ENCODE measurements around the gene ALLC. TPM values are rescaled to one million over a fixed set of nuclear protein-coding genes. Genes with fewer than 3 reads are reported as not detected.

ALLC gene
- total and polyA plus RNA-seq, 4 donors = 0.09 to 1.4 (median 0.74) TPM

DNA sequence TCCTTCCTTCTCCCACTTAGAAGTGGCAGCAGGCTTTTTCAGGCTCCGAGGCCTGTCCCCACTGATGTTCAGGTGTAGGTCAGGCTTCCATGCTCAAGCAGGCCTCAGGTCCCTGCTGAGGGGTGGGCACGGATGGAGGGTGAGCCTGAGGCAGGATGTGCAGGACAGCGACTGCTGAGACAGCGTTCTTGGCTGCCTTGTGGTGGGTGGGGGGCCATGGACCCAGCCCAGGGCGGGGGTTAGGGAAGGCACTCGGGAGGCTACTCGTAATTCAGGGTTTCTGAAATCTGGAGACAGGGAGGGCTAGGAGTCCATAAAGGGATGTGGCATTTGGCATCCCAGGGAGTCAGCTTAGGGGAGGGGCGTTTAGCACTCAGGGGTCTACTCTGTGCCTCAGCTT is 32.8 kb upstream of the ALLC start (continued):
- TF ChIP-seq, protein P1, sequence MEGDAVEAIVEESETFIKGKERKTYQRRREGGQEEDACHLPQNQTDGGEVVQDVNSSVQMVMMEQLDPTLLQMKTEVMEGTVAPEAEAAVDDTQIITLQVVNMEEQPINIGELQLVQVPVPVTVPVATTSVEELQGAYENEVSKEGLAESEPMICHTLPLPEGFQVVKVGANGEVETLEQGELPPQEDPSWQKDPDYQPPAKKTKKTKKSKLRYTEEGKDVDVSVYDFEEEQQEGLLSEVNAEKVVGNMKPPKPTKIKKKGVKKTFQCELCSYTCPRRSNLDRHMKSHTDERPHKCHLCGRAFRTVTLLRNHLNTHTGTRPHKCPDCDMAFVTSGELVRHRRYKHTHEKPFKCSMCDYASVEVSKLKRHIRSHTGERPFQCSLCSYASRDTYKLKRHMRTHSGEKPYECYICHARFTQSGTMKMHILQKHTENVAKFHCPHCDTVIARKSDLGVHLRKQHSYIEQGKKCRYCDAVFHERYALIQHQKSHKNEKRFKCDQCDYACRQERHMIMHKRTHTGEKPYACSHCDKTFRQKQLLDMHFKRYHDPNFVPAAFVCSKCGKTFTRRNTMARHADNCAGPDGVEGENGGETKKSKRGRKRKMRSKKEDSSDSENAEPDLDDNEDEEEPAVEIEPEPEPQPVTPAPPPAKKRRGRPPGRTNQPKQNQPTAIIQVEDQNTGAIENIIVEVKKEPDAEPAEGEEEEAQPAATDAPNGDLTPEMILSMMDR (IDR thresholded peaks at IDR 0.05; ENCODE audit: low read depth, low read length, missing input control) = no peak
- TF ChIP-seq TAF1 (conservative IDR thresholded peaks at IDR 0.05) = no peak
- no peak for TF ChIP-seq GABPA (IDR thresholded peaks at IDR 0.05 in 1 of 2, conservative IDR thresholded peaks at IDR 0.05 in 1 of 2)
- no peak for TF ChIP-seq HNF4G (IDR thresholded peaks at IDR 0.05)
- TF ChIP-seq, protein P2, sequence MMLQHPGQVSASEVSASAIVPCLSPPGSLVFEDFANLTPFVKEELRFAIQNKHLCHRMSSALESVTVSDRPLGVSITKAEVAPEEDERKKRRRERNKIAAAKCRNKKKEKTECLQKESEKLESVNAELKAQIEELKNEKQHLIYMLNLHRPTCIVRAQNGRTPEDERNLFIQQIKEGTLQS (IDR thresholded peaks at IDR 0.05) = no peak

DNA sequence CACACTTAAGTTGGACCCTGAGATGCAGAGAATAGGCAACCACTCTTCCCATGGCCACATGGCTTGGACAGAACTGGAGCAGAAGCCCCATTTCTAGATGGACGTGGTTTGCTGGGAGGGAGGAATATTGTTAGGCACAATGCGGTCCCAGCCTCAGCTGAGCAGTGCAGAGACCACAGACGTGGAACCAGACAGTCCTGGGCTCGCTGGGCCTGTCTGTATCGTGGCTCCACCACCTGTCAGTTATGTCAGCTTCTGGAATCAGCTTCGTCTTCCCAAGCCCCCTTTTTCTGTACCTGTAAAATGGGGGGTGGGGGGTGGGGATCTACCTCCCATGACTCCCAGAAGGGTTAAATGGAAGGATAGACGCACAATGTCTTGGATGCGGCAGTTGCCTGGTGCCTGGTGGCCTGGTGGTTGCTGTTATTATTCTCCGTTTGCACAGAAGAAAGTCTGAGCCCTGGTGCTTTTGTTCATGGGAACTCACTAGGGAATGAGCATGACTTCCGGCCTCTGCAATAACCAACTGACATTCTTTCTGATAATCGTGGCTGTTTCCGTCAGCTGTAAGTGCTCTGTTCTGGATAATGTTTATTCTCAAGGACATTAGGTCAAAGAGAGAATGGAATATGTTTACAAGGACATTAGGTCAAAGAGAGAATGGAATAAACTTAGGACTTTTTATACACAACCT is 31.7 kb upstream of the ALLC start:
- WGBS = 76% methylated on average over 12 of the region's 12 CpGs
- no peak overlapping the region for H3K9ac ChIP-seq (ENCODE audit: low read depth in 1 of 2, low read length in 2 of 2)
- H3K36me3 ChIP-seq (ENCODE audit: control insufficient read depth in 4 of 4, insufficient read depth in 3 of 4, low read depth in 1 of 4, low read length in 3 of 4) = no peaks in the 10 kb centered on the region
- no peak overlapping the region for H3K4me3 ChIP-seq (ENCODE audit: low read depth in 1 of 3, low read length in 3 of 3)
- H3K27me3 ChIP-seq (ENCODE audit: control insufficient read depth in 4 of 4, insufficient read depth in 4 of 4, low read length in 3 of 4) = no peaks in the 10 kb centered on the region
- H3K27ac ChIP-seq (ENCODE audit: low read depth in 1 of 2, low read length in 2 of 2) = peak overlapping the region; percentile 53 to 56
- no peaks in the 10 kb centered on the region for H3K4me1 ChIP-seq (ENCODE audit: control insufficient read depth in 4 of 4, insufficient read depth in 4 of 4, low read length in 3 of 4)
- TF ChIP-seq RAD21 (IDR thresholded peaks at IDR 0.05) (peak in 1 of 2 donors; percentile 12), SP1 (IDR thresholded peaks at IDR 0.05) (peak; percentile 78), HNF4G (IDR thresholded peaks at IDR 0.05) (no peak), EGR1 (IDR thresholded peaks at IDR 0.05; ENCODE audit: low read depth in 2 of 2) (no peak), RXRA (IDR thresholded peaks at IDR 0.05) (peak; percentile 75 to 85), NR2F2 (IDR thresholded peaks at IDR 0.05) (peak; percentile 100), FOXA2 (IDR thresholded peaks at IDR 0.05) (no peak), GABPA (IDR thresholded peaks at IDR 0.05 in 1 of 2, conservative IDR thresholded peaks at IDR 0.05 in 1 of 2) (peak in 1 of 2 donors; percentile 33), HNF4A (conservative IDR thresholded peaks at IDR 0.05) (no peak), YY1 (IDR thresholded peaks at IDR 0.05) (no peak), FOXA1 (IDR thresholded peaks at IDR 0.05) (no peak), JUND (IDR thresholded peaks at IDR 0.05) (no peak), TAF1 (conservative IDR thresholded peaks at IDR 0.05) (no peak)
- TF ChIP-seq, protein P3, sequence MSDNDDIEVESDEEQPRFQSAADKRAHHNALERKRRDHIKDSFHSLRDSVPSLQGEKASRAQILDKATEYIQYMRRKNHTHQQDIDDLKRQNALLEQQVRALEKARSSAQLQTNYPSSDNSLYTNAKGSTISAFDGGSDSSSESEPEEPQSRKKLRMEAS (IDR thresholded peaks at IDR 0.05) = no peak
- TF ChIP-seq, protein P1 (IDR thresholded peaks at IDR 0.05; ENCODE audit: low read depth, low read length, missing input control) = no peak
- TF ChIP-seq, protein P4, sequence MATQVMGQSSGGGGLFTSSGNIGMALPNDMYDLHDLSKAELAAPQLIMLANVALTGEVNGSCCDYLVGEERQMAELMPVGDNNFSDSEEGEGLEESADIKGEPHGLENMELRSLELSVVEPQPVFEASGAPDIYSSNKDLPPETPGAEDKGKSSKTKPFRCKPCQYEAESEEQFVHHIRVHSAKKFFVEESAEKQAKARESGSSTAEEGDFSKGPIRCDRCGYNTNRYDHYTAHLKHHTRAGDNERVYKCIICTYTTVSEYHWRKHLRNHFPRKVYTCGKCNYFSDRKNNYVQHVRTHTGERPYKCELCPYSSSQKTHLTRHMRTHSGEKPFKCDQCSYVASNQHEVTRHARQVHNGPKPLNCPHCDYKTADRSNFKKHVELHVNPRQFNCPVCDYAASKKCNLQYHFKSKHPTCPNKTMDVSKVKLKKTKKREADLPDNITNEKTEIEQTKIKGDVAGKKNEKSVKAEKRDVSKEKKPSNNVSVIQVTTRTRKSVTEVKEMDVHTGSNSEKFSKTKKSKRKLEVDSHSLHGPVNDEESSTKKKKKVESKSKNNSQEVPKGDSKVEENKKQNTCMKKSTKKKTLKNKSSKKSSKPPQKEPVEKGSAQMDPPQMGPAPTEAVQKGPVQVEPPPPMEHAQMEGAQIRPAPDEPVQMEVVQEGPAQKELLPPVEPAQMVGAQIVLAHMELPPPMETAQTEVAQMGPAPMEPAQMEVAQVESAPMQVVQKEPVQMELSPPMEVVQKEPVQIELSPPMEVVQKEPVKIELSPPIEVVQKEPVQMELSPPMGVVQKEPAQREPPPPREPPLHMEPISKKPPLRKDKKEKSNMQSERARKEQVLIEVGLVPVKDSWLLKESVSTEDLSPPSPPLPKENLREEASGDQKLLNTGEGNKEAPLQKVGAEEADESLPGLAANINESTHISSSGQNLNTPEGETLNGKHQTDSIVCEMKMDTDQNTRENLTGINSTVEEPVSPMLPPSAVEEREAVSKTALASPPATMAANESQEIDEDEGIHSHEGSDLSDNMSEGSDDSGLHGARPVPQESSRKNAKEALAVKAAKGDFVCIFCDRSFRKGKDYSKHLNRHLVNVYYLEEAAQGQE (IDR thresholded peaks at IDR 0.05) = no peak
- TF ChIP-seq, protein P2 (IDR thresholded peaks at IDR 0.05) = no peak
- TF ChIP-seq, protein P5, sequence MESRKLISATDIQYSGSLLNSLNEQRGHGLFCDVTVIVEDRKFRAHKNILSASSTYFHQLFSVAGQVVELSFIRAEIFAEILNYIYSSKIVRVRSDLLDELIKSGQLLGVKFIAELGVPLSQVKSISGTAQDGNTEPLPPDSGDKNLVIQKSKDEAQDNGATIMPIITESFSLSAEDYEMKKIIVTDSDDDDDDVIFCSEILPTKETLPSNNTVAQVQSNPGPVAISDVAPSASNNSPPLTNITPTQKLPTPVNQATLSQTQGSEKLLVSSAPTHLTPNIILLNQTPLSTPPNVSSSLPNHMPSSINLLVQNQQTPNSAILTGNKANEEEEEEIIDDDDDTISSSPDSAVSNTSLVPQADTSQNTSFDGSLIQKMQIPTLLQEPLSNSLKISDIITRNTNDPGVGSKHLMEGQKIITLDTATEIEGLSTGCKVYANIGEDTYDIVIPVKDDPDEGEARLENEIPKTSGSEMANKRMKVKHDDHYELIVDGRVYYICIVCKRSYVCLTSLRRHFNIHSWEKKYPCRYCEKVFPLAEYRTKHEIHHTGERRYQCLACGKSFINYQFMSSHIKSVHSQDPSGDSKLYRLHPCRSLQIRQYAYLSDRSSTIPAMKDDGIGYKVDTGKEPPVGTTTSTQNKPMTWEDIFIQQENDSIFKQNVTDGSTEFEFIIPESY (IDR thresholded peaks at IDR 0.05) = no peak
- no peaks in the 10 kb centered on the region for H3K9me3 ChIP-seq (ENCODE audit: control insufficient read depth in 4 of 4, low read length in 3 of 4)
- DNase-seq (ENCODE audit: low spot score) = peak; percentile 24

All from liver (tissue), 9 donors.